H1 (cell line): ENCODE measurements around the gene USP30. TPM values are rescaled to one million over a fixed set of nuclear protein-coding genes. Genes with fewer than 3 reads are reported as not detected.

ENCODE experiments used
- CTCF ChIA-PET: fragments of 300-600 bp; sonication (Branson Sonifier 250); formaldehyde crosslinking; loops from one replicate; lab custom pipeline; 2021; ENCODE audit not compliant: partially characterized antibody; lab: Charles Lee
- POLR2A ChIA-PET: fragments of 300-600 bp; sonication (Branson Sonifier 250); formaldehyde crosslinking; loops from one replicate; lab custom pipeline; 2021; ENCODE audit warnings: inconsistent platforms; ENCODE audit not compliant: partially characterized antibody; lab: Charles Lee
- DNase-seq, 2 experiments: peaks; one replicate each; pipeline versions ENCODE4 v3.0.0 to v3.0.0-alpha.2; 2010 to 2022; ENCODE audit warnings: low spot score in 2 of 2, low read depth in 1 of 2, mixed read lengths in 1 of 2
- FAIRE-seq: peaks from 2 replicates; lab custom pipeline; 2011; peaks lifted over from hg19 to GRCh38; lab: Jason Lieb, UNC
- H2AFZ ChIP-seq: 2 replicates; pipeline ENCODE4 v1.8.1; 2012; ENCODE audit warnings: low read length, inconsistent platforms
- H2AK5ac ChIP-seq: 2 replicates; pipeline ENCODE4 v1.6.1; 2013; ENCODE audit warnings: low read depth, low read length
- H2BK120ac ChIP-seq: replicated peaks from 2 replicates; pipeline ENCODE3; 2013; ENCODE audit warnings: low read depth, low read length, inconsistent platforms
- H2BK12ac ChIP-seq: 2 replicates; pipeline ENCODE4 v1.6.1; 2013; ENCODE audit warnings: low read depth, low read length
- H2BK15ac ChIP-seq: 2 replicates; pipeline ENCODE4 v1.6.1; 2013; ENCODE audit warnings: low read length
- H2BK20ac ChIP-seq: 2 replicates; pipeline ENCODE4 v1.6.1; 2013; ENCODE audit warnings: low read length
- H2BK5ac ChIP-seq: 2 replicates; pipeline ENCODE4 v1.6.1; 2013; ENCODE audit warnings: low read depth, low read length
- H3K14ac ChIP-seq: 2 replicates; pipeline ENCODE4 v1.6.1; 2013; ENCODE audit warnings: inconsistent platforms; ENCODE audit not compliant: insufficient read length
- H3K18ac ChIP-seq: 2 replicates; pipeline ENCODE4 v1.6.1; 2013; ENCODE audit warnings: low read length; ENCODE audit errors: extremely low read depth
- H3K23ac ChIP-seq: 2 replicates; pipeline ENCODE4 v1.6.1; 2013; ENCODE audit warnings: inconsistent platforms; ENCODE audit not compliant: insufficient read length
- H3K23me2 ChIP-seq: 2 replicates; pipeline ENCODE4 v1.6.1; 2013; ENCODE audit warnings: low read depth, low read length
- H3K27ac ChIP-seq: 2 replicates; pipeline ENCODE4 v1.6.1; 2011; ENCODE audit warnings: low read depth, low read length, inconsistent platforms
- H3K27me3 ChIP-seq, 4 experiments: replicated peaks in 1 of 4; 1 replicate in 1 of 4; 2 replicates in 3 of 4; pipeline versions ENCODE4 v1.6.1 to v1.8.1; 2011 to 2013; ENCODE audit warnings: low read length in 3 of 4, mild to moderate bottlenecking in 3 of 4, inconsistent platforms in 2 of 4, mixed read lengths in 2 of 4, moderate library complexity in 1 of 4; ENCODE audit not compliant: control insufficient read depth in 3 of 4, insufficient read depth in 3 of 4; ENCODE audit errors: extremely low read depth in 1 of 4
- H3K36me3 ChIP-seq, 4 experiments: 2 replicates each; pipeline versions ENCODE4 v1.6.1 to v1.8.1; 2011 to 2013; ENCODE audit warnings: mild to moderate bottlenecking in 4 of 4, low read length in 3 of 4, moderate library complexity in 2 of 4, control low read depth in 1 of 4, inconsistent platforms in 1 of 4; ENCODE audit not compliant: insufficient read depth in 4 of 4, control insufficient read depth in 2 of 4
- H3K4ac ChIP-seq: replicated peaks from 2 replicates; pipeline ENCODE3; 2013; ENCODE audit warnings: low read length, low read depth, mixed read lengths, inconsistent platforms; ENCODE audit not compliant: insufficient read length
- H3K4me1 ChIP-seq, 4 experiments: replicated peaks in 1 of 4; 1 replicate in 1 of 4; 2 replicates in 3 of 4; pipeline versions ENCODE4 v1.6.1 to v1.8.1; 2011 to 2013; ENCODE audit warnings: low read length in 3 of 4, inconsistent platforms in 2 of 4, mixed read lengths in 1 of 4; ENCODE audit not compliant: insufficient read depth in 4 of 4, control insufficient read depth in 3 of 4
- H3K4me2 ChIP-seq, 2 experiments: 2 replicates each; pipeline versions ENCODE4 v1.6.1 to v1.8.1; 2011 to 2013; ENCODE audit warnings: low read depth in 2 of 2, low read length in 2 of 2, control low read depth in 1 of 2, inconsistent platforms in 1 of 2, mild to moderate bottlenecking in 1 of 2; ENCODE audit not compliant: insufficient read depth in 1 of 2
- H3K4me3 ChIP-seq, 4 experiments: fragments of 200-600, 300-600 bp in 1 of 4; sonication (generic), shearing (Covaris generic), sonication (Bioruptor Twin) in 1 of 4; 2 replicates each; pipeline versions ENCODE4 v1.5.1 to v1.8.1; 2011 to 2016; ENCODE audit warnings: low read length in 4 of 4, low read depth in 3 of 4, control low read depth in 2 of 4, inconsistent platforms in 2 of 4, mild to moderate bottlenecking in 2 of 4, mixed read lengths in 1 of 4, moderate library complexity in 1 of 4; ENCODE audit not compliant: insufficient read depth in 2 of 4; ENCODE audit errors: extremely low read depth in 1 of 4
- H3K56ac ChIP-seq: replicated peaks from 2 replicates; pipeline ENCODE3; 2013; ENCODE audit warnings: low read depth, mild to moderate bottlenecking, mixed read lengths, low read length, inconsistent platforms; ENCODE audit not compliant: insufficient read length
- H3K79me1 ChIP-seq: 2 replicates; pipeline ENCODE4 v1.6.1; 2013; ENCODE audit warnings: low read depth, low read length, control low read depth
- H3K79me2 ChIP-seq, 2 experiments: 2 replicates each; pipeline versions ENCODE4 v1.6.1 to v1.8.1; 2012 to 2013; ENCODE audit warnings: low read length in 2 of 2, mild to moderate bottlenecking in 2 of 2, inconsistent platforms in 1 of 2; ENCODE audit not compliant: insufficient read depth in 2 of 2, control insufficient read depth in 1 of 2
- H3K9ac ChIP-seq, 4 experiments: replicated peaks in 1 of 4; 1 replicate in 1 of 4; 2 replicates in 3 of 4; pipeline versions ENCODE4 v1.6.1 to v1.8.1; 2011 to 2013; ENCODE audit warnings: low read depth in 3 of 4, low read length in 3 of 4, control low read depth in 2 of 4, mild to moderate bottlenecking in 2 of 4, moderate library complexity in 2 of 4, inconsistent platforms in 1 of 4; ENCODE audit errors: extremely low read depth in 1 of 4
- H3K9me3 ChIP-seq, 2 experiments: 2 replicates each; pipeline versions ENCODE4 v1.6.1 to v1.8.1; 2012 to 2013; ENCODE audit warnings: mild to moderate bottlenecking in 2 of 2, moderate library complexity in 2 of 2, control low read depth in 1 of 2, inconsistent platforms in 1 of 2, low read depth in 1 of 2, low read length in 1 of 2, mixed read lengths in 1 of 2; ENCODE audit not compliant: insufficient read depth in 2 of 2
- H4K20me1 ChIP-seq, 2 experiments: replicated peaks in 1 of 2; 2 replicates each; pipeline versions ENCODE3 to v1.8.1; 2011 to 2013; ENCODE audit warnings: inconsistent platforms in 2 of 2, low read length in 2 of 2, mild to moderate bottlenecking in 1 of 2; ENCODE audit not compliant: insufficient read depth in 2 of 2, control insufficient read depth in 1 of 2
- H4K5ac ChIP-seq: 2 replicates; pipeline ENCODE4 v1.6.1; 2013; ENCODE audit warnings: low read length, low read depth, mixed read lengths, inconsistent platforms; ENCODE audit not compliant: insufficient read length
- H4K8ac ChIP-seq: 2 replicates; pipeline ENCODE4 v1.8.0; 2013; ENCODE audit warnings: mild to moderate bottlenecking, moderate library complexity, low read length, inconsistent platforms; ENCODE audit not compliant: insufficient read depth; ENCODE audit errors: extremely low read depth
- H4K91ac ChIP-seq: replicated peaks from 2 replicates; pipeline ENCODE3; 2013; ENCODE audit warnings: low read length, mixed read lengths, inconsistent platforms; ENCODE audit not compliant: insufficient read length
- BRCA1 ChIP-seq: IDR thresholded peaks from 2 replicates; pipeline ENCODE4 v1.6.1; 2012; ENCODE audit warnings: low read depth, low read length, improper control_type of control experiment
- HDAC6 ChIP-seq: IDR thresholded peaks from one replicate; pipeline ENCODE4 v1.7.1; 2012; ENCODE audit warnings: low read depth, mild to moderate bottlenecking, inconsistent platforms, low read length, moderate library complexity
- KDM1A ChIP-seq: fragments of 200-600, 300-600 bp; sonication (generic); IDR thresholded peaks from 2 replicates; pipeline ENCODE4 v1.7.1; 2016; ENCODE audit warnings: mild to moderate bottlenecking, low read length, borderline replicate concordance
- WGBS, 2 experiments: shearing (Covaris generic) in 1 of 2; methylation state at CpG; one replicate each; pipeline versions ENCODE4 v1.1.6 to v1.1.7; 2013 to 2015; ENCODE audit warnings: low lambda C conversion rate in 2 of 2, mixed read lengths in 2 of 2, inconsistent platforms in 1 of 2, low coverage in 1 of 2, missing lambda C conversion rate in 1 of 2; ENCODE audit not compliant: insufficient replicate concordance in 2 of 2, insufficient coverage in 1 of 2, insufficient read length in 1 of 2; ENCODE audit errors: extremely low coverage in 1 of 2, missing lambda C conversion rate in 1 of 2; 5-methylcytosine and 5-hydroxymethylcytosine counted together
- polyA plus RNA-seq, 7 experiments: library from polyadenylated mRNA; depleted of rRNA in 3 of 7; stranded (reverse) in 5 of 7; unstranded in 2 of 7; fragments of >200 nt in 5 of 7; fragments of 200-250 nt in 2 of 7; gene quantifications; 1 replicate in 5 of 7; 2 replicates in 1 of 7; 4 replicates in 1 of 7; pipeline versions ENCODE4 v1.2.1 to v1.2.3, GENCODE V29; 2011 to 2013; ENCODE audit warnings: missing spikeins in 2 of 7, mixed read lengths in 2 of 7
- total RNA-seq: library from RNA; stranded (reverse); fragmentation: NEBNext Ultra II Directional; extraction: Animal tissue kit (Norgen Biotek cat#: 25700); gene quantifications from 2 replicates; pipeline ENCODE4 v1.2.1, GENCODE V29; 2021

The USP30 gene
- total and polyA plus RNA-seq, 2 of the 8 experiments (the other 6 are each of a cell fraction or from before 2014, with no cell fraction given) = 7.0 to 12.2 TPM

GRCh38 chr12:109018296-109018695, 34.1 kb upstream of the USP30 start:
- Histone ChIP-seq H3K4me3 (no peak overlapping the region), H2BK20ac (no peak overlapping the region), H3K4me1 (no peaks in the 10 kb centered on the region), H2BK15ac (no peak overlapping the region), H3K23me2 (no peaks in the 10 kb centered on the region), H3K9ac (no peak overlapping the region), H2BK5ac (no peak overlapping the region), H3K27ac (no peak overlapping the region), H4K91ac (no peak overlapping the region), H3K14ac (no peak overlapping the region)
- no peak for DNase-seq
- TF ChIP-seq BRCA1 = no peak
- no peak for TF ChIP-seq KDM1A
- TF ChIP-seq HDAC6 = no peak
- TF ChIP-seq, all 59 proteins: peak for 0
- Histone ChIP-seq H2AFZ (no peak overlapping the region), H3K79me2 (no peaks in the 10 kb centered on the region), H3K23ac (no peak overlapping the region), H3K9me3 (no peaks in the 10 kb centered on the region), H3K56ac (no peak overlapping the region), H2BK12ac (no peak overlapping the region), H2AK5ac (no peak overlapping the region), H3K36me3 (no peaks in the 10 kb centered on the region), H4K8ac (no peak overlapping the region), H2BK120ac (no peak overlapping the region), H4K5ac (no peak overlapping the region), H3K79me1 (no peaks in the 10 kb centered on the region), H3K4me2 (no peak overlapping the region), H3K4ac (no peak overlapping the region), H3K27me3 (peaks cover 0 to 2% (median 0%) of the 10 kb centered on the region in 4 experiments; a peak in 2 of 7 replicates), H4K20me1 (no peaks in the 10 kb centered on the region), H3K18ac (no peak overlapping the region)
- FAIRE-seq = no peak
- POLR2A ChIA-PET = no interaction called here
- WGBS, 2 experiments = 72% methylated on average over 4 of the region's 4 CpGs; no CpG with 5 or more reads in 1 of the 2 experiments
- CTCF ChIA-PET = interaction anchor here (0.6 kb wide), 1 partner anchor 180 kb away, joined by 4 read pairs; no protein-coding TSS in a partner anchor
